Muscle of back (tissue), 11 donors: ENCODE measurements around the gene DEGS2. TPM values are rescaled to one million over a fixed set of nuclear protein-coding genes. Genes with fewer than 3 reads are reported as not detected.

Experiments
- DNase-seq, 3 donors: peaks; one replicate each; pipeline versions ENCODE4 v3.0.0 to v3.0.0-alpha.2; 2013
- polyA plus RNA-seq, 10 donors: library from polyadenylated mRNA; unstranded; fragments of 120-200 nt; gene quantifications; one replicate each; pipeline ENCODE4 v1.2.1, GENCODE V29; 2013; ENCODE audit not compliant: insufficient read length in 10 of 10

The DEGS2 gene
- polyA plus RNA-seq, 10 donors, result 0.17 to 1.2 (median 0.46) TPM

DNA sequence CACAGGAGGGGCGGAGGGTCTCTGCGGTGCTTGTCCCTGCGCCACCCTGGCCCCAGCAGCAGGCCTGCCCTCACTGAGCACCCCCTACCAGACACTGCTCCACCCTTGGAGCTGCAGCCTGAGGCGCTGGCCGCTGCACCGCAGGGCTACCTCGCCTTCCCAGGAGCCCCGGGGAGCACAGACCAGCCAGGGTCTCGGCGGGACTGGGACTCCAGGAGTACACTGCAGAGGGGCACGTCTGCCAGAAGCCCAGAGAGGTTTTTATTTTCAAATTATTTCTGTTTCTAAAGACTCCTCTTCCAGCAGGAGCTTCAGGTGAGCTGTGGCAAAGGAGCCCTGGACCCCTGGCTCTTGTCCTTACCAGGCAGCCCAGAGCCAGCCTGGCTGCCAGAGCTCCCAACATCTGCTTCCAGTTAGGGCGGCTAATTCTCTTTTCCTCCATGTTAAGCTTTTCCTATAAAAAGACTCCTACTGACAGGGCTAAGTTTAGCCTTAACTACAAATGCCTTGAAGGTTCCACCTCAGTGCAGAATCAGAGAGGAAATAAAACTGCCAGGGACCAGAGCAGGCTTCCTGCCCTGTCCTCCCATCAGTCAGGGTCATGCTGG, 26.4 kb downstream of the DEGS2 start:
- peak in 1 of 3 donors; percentile 56 for DNase-seq

DNA sequence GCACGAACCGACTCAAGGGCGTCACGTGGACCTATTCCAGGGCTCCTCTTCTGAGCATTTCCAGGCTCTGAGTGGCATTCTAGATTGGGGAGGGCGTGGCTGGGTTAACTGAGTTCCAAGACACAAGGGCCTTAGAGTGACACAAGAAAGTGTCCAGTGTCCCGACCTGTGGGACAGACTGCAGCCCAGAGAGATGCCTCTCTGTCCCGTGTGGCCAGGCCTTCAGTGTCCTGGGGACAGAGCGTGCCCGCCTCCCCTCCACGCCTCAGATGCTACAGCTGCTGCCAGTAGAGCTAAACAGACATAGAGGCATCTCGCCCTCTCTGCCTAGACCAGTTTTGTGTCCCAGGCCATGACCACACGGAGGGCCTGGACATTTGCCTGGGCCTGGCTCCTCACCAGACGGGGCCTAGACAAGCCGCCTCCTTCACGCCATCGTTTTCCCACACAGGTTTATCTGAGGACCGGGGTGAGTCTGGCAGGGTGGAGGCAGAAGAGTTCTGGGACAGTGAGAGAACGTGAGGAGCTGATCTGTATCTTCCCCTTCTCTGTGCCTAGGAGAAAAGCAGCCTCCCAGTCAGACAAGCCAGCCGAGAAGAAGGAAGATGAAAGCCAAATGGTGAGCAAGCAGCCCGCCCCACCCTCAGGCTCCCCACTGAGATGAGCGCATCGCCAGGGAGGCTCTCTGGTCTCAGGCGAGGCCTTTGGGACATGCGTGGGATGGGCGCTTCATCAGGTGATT, 27.1 kb downstream of the DEGS2 start:
- DNase-seq, result no peak

DNA sequence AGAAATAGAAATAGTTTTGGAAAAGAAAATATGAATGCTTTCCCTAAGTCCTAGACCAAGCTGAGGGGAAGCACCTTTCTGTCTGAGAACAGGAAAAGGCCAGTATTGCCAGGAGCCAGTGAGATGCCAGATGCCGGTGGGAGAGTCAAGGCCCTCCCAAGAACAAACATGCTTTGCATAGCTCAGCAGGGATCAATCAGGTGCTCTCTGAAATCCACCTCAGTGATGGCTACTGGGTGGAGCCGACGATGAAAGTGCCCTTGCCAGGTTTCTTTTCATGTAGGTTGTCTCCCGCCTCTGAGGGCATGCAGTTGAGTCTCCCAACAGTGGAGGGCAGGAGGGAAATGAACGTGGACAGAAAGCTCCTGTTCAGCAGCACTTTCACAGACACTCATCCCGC, 28.3 kb downstream of the DEGS2 start:
- no peak for DNase-seq

DNA sequence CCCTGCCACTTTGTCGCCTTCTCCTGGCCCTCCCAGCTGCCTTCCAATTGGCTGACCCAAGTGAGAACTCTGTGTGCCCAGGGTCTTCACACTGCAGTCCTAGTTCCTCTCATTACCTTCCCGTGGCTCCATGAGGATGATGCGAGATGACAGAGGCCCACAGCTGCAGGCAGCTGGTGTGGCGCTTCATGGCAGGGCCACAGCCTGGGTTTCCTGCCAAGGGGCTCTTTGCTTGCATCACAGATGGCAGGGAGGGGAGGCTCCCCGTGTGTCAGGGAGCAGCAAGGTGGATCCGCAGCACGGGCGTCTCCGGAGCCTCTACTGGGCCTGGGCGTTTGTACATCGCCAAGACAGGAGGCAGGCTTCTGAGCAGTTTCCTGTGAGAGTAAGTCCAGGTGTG, 28.9 kb downstream of the DEGS2 start:
- peak; percentile 25 to 64 (median 44) for DNase-seq

DNA sequence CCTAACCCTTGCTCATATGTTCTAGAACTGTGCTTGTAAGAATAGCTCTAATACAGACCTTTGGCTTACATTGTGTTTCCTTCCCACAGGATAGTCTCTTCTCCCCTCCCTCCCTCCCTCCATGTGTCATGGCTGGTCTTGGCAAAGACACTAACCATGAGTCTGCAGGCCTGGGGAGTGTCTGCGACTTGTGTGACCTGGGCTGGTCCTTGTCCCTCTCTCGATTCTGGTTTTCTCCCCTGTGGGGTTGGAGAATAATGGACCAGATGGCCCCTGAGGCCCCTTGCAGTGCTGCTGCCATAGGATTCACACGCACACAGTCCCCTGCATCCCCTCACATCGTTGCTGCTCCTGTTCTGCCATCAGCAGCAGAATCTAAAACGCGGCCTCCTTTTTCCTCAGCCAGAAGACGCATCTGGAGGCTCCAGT, 30.3 kb downstream of the DEGS2 start:
- DNase-seq, result peak; percentile 24 to 67 (median 45)

DNA sequence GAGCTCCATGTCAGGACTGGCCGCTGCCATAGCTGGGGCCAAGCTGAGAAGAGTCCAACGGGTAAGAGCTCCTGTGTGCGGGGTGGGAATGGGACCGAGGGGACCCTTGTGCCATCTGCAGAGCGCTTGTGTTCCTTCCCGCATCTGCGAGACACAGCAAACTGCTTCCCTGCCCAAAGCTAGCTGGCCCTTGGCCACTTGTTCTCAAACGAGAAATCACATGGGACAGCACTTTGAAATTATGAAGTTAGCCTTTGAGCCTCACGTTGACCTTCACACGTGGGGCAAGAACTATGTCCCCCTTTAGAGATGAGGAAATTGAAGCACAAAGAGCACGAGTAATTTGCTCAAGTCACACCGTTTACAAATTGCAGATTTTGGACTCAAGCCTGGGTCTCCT, 30.8 kb downstream of the DEGS2 start:
- no peak for DNase-seq

DNA sequence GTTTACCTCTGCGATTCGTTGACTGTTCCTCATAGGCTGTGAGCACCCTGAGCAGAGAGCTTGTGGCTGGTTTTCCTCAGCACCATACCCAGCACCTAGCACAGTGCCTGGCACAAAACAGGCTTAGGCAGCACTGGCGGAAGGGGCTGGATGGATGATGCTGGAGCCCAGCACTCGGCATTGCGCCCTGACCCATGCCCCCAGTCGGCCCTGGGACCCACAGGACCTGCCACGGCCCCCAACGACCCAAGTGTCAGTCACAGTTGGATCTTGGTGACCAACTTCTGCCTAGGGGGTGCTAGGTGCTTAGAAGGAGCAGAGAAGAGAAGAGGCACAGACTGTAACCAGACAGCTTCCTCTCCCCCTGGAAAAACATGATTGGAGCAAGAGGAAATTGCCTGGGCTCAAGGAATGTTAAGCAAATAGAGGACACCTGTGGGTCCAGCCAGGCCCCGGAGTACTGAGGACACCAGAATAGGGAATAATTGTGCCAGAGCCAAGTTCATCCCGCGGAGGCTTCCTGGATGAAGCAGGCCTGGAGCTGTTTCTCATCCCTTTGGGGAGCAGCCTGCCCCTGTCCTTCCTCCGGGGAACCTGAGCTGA, 31.5 kb downstream of the DEGS2 start:
- DNase-seq, result no peak

DNA sequence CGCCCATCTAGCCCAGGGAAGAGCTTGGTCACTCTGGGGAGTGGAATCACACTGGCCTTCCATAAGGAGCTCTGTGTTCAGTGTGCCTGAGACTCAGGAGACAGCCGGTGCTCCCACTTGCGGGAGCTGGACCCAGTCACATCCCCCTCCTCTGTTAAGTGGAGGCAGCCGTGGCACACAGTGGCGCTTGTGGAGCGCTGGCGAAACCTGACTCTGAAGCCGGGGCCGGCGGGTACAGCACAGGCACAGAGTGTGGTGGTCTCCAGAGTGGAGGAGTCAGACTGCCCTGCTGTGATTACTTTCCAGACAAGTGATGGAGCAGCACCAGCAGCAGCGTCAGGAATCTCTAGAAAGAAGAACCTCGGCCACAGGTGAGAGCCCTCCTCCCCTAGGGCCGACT, 33.0 kb downstream of the DEGS2 start:
- DNase-seq, result no peak

DNA sequence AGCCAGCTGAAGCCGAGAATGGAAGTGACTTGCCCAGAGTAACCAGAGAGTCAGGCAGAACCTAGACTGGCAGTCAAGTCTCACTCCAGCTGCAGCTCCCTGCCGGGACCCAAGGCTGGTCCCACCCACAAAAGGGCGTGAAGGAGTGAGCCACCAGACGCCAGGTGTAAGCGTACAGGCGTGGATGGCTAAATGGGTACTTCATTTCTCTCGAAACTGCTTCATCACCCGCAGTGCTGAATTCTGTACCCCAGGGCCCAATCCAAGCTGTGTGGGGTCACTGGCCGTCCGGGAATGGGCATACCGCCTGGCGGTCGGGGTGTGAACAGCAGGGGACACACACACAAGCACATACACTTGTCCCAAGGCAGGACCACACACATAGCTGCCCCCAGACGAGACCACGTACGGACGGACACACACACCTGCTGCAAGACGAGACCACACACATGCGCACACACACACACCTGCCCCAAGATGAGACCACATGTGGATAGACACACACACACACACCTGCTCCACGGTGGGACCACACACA, 34.8 kb downstream of the DEGS2 start:
- no peak for DNase-seq

DNA sequence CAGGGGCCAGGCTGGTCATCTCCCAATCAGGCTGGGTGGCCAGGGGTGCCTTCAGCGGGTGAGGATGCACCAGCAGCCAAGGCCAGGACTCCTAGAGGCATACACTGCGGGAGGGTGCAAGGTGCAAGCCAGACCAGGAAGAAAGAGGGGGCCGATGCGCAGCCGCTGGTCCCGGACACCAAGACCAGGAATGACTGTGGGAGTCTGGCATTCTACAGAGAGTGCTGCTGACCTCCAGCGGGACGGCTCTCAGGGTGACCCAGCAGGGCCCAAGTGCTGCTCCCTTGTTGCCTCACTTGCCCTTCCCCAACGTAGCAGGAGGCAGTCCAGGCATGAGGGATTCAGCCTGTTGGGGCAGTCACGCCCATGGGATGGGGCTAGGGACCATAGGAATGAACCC, 35.8 kb downstream of the DEGS2 start:
- no peak for DNase-seq

DNA sequence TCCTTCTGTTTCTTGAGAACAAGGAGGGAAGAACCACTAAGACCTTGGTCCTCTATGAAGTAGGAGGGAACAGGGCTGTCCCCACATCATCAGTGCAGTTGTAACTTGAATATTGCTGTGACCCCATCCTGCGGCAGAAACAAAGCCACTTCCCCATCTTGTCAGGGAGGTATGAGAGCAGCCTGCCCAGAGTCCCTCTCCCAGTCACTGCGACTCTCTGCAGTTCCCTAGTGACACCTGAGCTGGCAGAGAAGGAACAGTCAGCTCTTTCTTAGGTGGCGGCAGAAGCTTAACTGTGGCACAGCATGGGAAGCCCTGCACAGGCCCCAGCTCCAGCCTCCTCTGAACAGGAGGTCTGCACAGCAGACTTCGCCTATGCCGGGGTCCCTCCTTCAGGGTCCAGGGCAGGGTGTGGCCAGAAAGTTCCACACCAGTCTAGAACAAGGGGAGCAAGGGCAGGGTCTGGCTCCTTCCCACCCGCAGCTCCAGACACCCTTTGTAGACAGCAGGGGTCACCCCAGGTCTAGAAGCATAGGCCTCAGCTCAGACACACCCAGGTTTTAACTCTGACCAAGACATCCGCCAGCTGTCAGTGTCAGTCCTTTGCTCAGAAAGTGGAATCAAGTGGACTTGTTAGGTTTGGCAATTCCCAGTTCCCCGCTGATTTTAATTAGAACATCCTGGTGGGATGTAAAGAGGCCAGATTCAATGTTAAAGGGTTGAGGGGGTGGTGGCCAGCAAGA, 36.8 kb downstream of the DEGS2 start:
- DNase-seq, result peak; percentile 36 to 63 (median 51)

DNA sequence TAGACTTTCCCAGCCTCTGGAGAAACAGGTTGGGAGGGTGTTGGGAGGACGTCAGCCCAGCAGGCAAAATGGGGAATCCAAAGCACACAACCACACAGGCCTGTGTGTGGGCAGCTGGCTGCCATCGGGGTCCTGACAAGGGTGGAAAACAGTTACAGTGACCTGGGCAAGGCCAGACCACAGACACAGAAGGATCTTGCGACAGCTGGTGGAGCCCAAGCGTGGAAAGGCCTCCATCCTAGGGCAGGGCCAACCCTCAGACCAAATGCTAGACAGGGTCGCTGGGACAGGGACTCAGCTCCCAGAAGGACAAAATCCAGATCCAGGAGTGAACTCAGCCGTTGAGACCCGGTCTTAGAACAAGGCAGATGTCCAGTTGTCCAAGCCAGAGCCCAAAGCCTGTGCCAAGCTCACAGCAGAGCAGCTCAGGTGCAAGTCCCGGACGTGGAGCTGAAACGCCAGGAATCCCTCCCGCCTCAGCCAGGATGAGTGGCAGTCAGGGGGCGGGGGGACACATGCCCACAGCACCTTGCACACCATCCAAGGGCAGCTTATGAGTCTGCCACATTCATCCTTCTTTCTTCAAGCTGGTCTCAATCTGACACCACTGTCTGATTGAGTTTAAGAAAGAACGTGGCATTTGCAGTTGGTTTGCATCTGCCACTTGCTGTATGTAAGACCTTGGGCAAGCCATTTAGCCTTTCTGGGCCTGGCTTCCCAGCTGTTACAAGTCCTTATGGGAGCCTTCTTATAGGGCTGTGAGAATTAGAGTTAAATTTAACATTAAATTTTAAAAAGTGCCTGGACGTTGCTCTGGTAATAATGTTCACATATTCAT, 37.6 kb downstream of the DEGS2 start:
- DNase-seq, result no peak

DNA sequence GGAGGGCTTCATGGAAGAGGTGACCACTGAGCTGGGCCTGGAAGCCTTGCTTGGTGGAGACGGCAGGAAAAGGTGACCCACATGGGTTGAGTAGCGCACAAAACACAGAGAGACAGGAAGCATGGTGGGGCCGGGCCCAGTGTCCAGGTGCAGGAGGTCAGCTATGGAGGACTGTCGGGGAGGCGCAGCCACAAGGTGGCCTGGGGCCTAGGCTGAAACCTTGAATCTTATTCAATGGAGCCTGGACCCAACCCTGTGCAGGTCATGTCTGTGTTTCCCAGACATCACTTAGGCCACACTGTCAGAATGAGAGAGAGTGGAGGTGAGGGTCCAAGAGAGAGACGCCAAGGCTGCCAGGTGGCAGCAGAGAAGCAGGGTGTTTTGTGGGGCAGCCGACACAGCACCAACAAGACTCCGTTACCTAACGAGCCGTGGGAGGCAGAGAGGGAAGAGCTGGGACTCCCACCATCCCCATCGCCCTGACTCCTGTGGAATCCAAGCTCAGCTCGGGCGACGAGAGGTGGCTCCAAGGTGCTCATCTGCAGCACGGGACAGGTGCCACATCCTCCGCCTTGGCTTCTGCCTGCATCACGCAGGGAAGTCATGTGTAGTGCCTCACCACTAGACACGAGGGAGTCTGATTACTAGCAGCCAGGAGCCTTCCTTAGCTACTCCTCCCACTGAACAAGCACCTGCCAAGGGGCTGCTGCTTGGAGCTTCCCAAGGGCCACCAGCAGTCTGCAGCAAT, 38.7 kb downstream of the DEGS2 start:
- no peak for DNase-seq

DNA sequence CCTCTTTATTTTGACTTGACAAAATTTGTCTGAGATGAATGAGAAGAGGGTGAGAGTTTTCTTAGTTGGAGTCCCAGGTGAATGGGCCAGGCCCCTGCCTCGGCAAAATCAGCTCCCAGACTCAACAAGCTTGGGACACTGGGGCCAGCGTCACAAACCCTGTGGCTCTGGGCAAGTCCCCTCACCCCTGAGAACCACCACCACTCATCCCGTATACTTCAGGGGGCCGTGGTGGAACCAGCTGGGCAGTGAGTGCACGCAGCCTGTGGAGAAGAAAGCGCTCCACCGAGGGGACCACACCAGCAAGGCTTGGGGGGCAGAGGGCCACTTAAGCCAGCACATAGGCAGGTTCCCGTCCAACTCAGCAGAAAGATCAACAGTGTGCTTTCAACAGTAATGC, 40.2 kb downstream of the DEGS2 start:
- no peak for DNase-seq

DNA sequence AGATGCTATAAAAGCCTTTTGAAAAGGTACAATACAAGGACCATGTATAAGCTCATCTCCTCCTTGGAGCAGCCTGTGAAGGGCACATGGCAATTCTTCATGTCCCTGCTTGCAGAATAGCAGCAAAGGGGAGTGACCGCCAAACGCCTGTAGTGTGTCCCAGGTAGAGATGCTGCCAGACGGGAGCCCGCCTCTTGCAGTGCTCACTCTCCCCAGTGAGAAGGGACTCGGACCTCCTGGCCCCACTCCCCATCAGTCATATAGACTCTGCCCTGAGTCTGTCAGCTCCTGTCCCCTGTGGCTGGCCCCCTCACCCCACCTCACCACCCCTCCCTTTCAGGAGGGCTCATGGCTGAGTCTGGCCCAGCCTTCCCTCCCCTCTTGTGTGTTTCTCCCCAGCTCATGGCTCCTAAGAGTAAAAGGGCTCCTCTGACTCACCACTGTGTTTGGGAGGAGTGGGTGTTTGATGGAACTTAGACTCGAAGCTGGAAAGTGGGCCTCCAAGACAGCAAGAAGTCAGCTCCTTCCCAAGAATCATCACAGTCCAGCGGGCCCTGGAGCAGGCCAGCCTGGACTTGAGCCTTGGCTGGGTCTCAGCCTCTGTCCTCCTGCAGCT, 40.9 kb downstream of the DEGS2 start:
- no peak for DNase-seq

DNA sequence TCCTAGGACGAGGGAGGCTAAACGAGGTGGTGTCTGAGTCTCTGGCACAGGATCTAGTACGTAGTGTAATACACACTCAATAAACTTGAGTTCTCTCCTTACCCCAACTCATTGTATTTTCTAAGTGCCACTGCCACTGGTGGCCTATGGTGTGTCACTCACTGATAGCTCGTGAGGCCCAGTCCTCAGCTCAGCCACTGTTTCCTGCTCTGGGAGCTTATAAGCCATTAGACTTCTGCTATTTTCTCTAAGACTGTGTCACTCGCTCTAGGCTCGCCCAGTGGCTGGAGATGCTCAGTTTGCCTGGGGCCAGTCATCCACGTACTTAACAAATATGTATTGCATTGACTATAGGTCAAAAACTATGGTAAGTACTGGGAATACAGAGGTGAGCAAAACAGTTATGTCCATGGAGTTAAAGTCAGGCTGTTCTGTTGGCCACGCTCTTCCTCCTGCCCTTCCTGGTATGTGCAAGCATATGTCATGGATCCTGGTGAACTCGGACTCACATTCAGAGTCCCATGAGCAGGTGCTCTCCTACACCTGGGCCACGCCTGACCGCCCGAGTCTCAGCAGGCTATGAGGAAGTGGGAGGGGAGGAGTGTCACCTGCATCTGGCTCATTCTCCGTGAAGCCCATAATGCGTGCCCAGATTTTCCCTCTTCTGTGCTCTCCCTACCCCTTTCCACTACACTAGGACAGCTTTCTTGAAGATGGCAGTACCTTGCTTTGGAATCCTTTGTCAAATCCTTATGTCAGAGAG, 41.6 kb downstream of the DEGS2 start:
- no peak for DNase-seq

DNA sequence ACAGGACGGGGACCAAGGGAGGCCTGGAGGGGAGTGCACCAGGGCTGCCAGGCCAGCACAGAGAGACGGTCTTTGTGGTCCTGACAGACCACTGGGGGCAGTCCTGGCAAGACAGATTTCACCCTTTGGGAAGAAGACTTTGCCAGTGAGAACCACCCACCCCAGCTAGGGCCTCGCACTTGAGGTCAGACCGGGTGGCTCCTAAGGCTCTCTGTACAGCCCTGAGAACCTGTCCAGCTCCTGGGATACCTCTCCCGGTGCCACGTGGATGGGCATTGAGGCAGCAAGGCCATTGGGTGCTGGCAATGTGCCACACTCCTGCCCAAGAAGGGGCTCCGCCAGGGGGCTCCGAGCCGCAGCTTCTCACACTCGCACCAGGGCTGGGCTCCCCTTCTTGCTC, 42.4 kb downstream of the DEGS2 start:
- no peak for DNase-seq

DNA sequence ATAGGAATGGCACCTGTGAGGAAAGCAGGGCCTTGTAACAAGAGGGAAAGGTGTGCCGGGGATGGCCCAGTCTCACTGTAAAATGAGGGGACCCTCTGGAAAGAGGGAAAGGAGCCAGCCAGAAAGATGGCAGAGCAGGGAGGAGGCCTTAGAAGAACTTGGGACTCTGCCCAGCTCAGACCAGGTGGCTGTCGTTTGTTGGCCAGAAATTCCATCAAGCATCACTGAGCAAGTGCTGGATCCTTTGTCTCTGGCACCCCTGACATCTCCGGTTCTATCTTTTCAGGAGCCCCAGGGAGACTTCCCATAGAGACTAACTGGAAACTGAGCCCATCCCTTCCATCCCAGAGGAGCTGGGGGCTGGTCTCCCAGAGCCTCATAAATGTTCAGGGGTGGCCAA, 43.3 kb downstream of the DEGS2 start:
- DNase-seq, result no peak

DNA sequence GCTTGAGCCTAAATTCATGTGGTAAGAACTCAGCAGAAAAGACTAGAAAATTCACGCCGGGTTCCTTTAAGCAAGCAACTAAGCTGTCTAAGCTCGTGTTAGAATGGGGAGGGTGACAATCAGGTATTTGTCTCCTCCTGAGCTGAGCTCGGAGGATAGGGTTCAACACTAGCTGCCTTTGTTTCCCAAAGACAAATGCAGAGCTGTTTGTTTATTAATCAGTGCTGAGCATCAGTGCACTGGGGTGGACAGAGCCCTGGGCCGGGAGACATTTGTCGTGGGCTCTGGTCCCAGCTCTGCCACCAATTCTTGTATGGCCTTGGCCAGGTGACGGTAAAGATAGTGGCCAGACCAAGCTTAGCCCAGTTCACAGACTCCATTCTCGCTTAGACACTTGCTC, 43.7 kb downstream of the DEGS2 start:
- DNase-seq, result no peak
